GM12878 (cell line): ENCODE data around the gene ZWINT. TPM values are rescaled to one million over a fixed set of nuclear protein-coding genes. Genes with fewer than 3 reads are reported as not detected.

Experiments
- ATAC-seq: fragments of 200-7000 bp; cut with Tn5 transposase; 3 replicates; pipeline ENCODE4 v1.9.1; 2020; ENCODE audit warnings: mild to moderate bottlenecking, moderate library complexity
- BruUV-seq: library from RNA; stranded (reverse); fragments of 400-500 nt; replicated peaks from 2 replicates; lab custom pipeline; 2021; lab: Mats Ljungman, UMichigan
- CTCF ChIA-PET: fragments of 300-600 bp; sonication (Branson Sonifier 250); formaldehyde crosslinking; extraction: SDS; loops from one replicate; lab custom pipeline; 2021; ENCODE audit warnings: inconsistent platforms; lab: Yijun Ruan, JAX
- POLR2A ChIA-PET: fragments of 350-600 bp; formaldehyde crosslinking; extraction: SDS; loops from one replicate; lab custom pipeline; 2021; ENCODE audit warnings: inconsistent platforms; lab: Charles Lee
- RAD21 ChIA-PET: fragments of 300-600 bp; sonication (Branson Sonifier 250); formaldehyde crosslinking; loops from one replicate; lab custom pipeline; 2023; ENCODE audit warnings: antibody characterized with exemption; ENCODE audit not compliant: unreplicated experiment; lab: Charles Lee
- SMC1A ChIA-PET: fragments of 300-600 bp; sonication (Branson Sonifier 250); formaldehyde crosslinking; loops from one replicate; lab custom pipeline; 2023; ENCODE audit not compliant: unreplicated experiment, uncharacterized antibody; lab: Charles Lee
- DNase-seq: peaks from one replicate; pipeline ENCODE4 v3.0.0-alpha.2; 2011; ENCODE audit warnings: low read depth, low spot score
- FAIRE-seq: peaks from 3 replicates; lab custom pipeline; 2011; peaks lifted over from hg19 to GRCh38; lab: Jason Lieb, UNC
- H2AFZ ChIP-seq: 2 replicates; pipeline ENCODE4 v1.6.0; 2011; ENCODE audit warnings: low read depth, low read length, control low read depth; ENCODE audit not compliant: control insufficient read depth
- H3K27ac ChIP-seq: 2 replicates; pipeline ENCODE4 v1.5.1; 2011; ENCODE audit warnings: control low read depth; ENCODE audit not compliant: control insufficient read depth, insufficient read depth
- H3K27me3 ChIP-seq, 2 experiments: replicated peaks in 1 of 2; 2 replicates each; pipeline versions ENCODE4 v1.6.0 to v1.6.1; 2011; ENCODE audit warnings: low read length in 1 of 2; ENCODE audit not compliant: control insufficient read depth in 2 of 2, insufficient read depth in 2 of 2
- H3K36me3 ChIP-seq, 2 experiments: 2 replicates each; pipeline ENCODE4 v1.5.1; 2011; ENCODE audit warnings: low read length in 1 of 2; ENCODE audit not compliant: control insufficient read depth in 2 of 2, insufficient read depth in 2 of 2
- H3K4me1 ChIP-seq: 2 replicates; pipeline ENCODE4 v1.6.1; 2011; ENCODE audit warnings: mild to moderate bottlenecking, low read length, moderate library complexity, mixed read lengths; ENCODE audit not compliant: control insufficient read depth, insufficient read depth
- H3K4me2 ChIP-seq: 2 replicates; pipeline ENCODE4 v1.6.0; 2011; ENCODE audit warnings: control low read depth; ENCODE audit not compliant: control insufficient read depth, insufficient read depth
- H3K4me3 ChIP-seq: fragments of 200-600 bp; sonication (generic); 2 replicates; pipeline ENCODE4 v1.5.1; 2016
- H3K79me2 ChIP-seq: 2 replicates; pipeline ENCODE4 v1.6.0; 2011; ENCODE audit warnings: low read length; ENCODE audit not compliant: control insufficient read depth, insufficient read depth
- H3K9ac ChIP-seq: 2 replicates; pipeline ENCODE4 v1.8.0; 2011; ENCODE audit warnings: low read length, control low read depth, mixed read lengths; ENCODE audit not compliant: control insufficient read depth, insufficient read depth
- H3K9me3 ChIP-seq: replicated peaks from 3 replicates; pipeline ENCODE4 v1.5.1; 2011; ENCODE audit warnings: mild to moderate bottlenecking, low read length; ENCODE audit not compliant: control insufficient read depth, insufficient read depth
- H4K20me1 ChIP-seq: 2 replicates; pipeline ENCODE4 v1.6.0; 2011; ENCODE audit not compliant: control insufficient read depth, insufficient read depth
- CHD4 ChIP-seq: fragments of 200-600 bp; sonication (generic); IDR thresholded peaks from 2 replicates; pipeline ENCODE4 v1.6.1; 2016; ENCODE audit warnings: mild to moderate bottlenecking
- IRF4 ChIP-seq: IDR thresholded peaks from 2 replicates; pipeline ENCODE4 v1.6.1; 2011; ENCODE audit warnings: low read depth, low read length
- MEF2A ChIP-seq: IDR thresholded peaks from 2 replicates; pipeline ENCODE4 v1.6.1; 2011; ENCODE audit warnings: low read depth, mild to moderate bottlenecking, low read length, moderate library complexity; ENCODE audit not compliant: insufficient read depth
- PAX5 ChIP-seq: IDR thresholded peaks from 2 replicates; pipeline ENCODE4 v1.6.1; 2011; ENCODE audit warnings: low read depth, low read length, borderline replicate concordance
- SMARCA5 ChIP-seq: fragments of 450-650 bp; IDR thresholded peaks from 2 replicates; pipeline ENCODE4 v1.6.1; 2017; ENCODE audit warnings: mild to moderate bottlenecking
- SREBF2 ChIP-seq: IDR thresholded peaks from 2 replicates; pipeline ENCODE4 v1.6.1; 2012; ENCODE audit warnings: mild to moderate bottlenecking, low read length
- YY1 ChIP-seq: IDR thresholded peaks from 2 replicates; pipeline ENCODE4 v1.6.1; 2011; ENCODE audit warnings: low read depth, mild to moderate bottlenecking, low read length
- ZNF274 ChIP-seq: IDR thresholded peaks from one replicate; pipeline ENCODE4 v1.8.0; 2011; ENCODE audit not compliant: insufficient read length, insufficient read depth
- in situ Hi-C: fragments of 300-500 bp; cut with MboI; formaldehyde crosslinking; loops from 9 replicates; pipeline ENCODE4 v1.14.3; 2018; ENCODE audit warnings: mixed read lengths
- intact Hi-C: fragments of 100-400 bp; cut with micrococcal nuclease; formaldehyde crosslinking; loops from one replicate; pipeline ENCODE4 v1.14.2; 2022; ENCODE audit not compliant: unreplicated experiment
- polyA plus RNA-seq, 11 experiments: library from polyadenylated mRNA; depleted of rRNA in 4 of 11; unstranded in 6 of 11; stranded (reverse) in 5 of 11; fragments of >200 nt; fragmentation: Nextera tagmentation in 4 of 11; fragmentation: Illumina TruSeq in 1 of 11; extraction: Ambion mirVana in 4 of 11; extraction: Trizol in 1 of 11; gene quantifications; 1 replicate in 1 of 11; 2 replicates in 10 of 11; pipeline versions ENCODE4 v1.2.1 to v1.2.3, GENCODE V29; 2011 to 2016; ENCODE audit warnings: inconsistent platforms in 2 of 11, missing spikeins in 2 of 11, low read depth in 1 of 11
- total RNA-seq, 4 experiments: library from RNA; depleted of rRNA in 3 of 4; stranded (reverse); fragments of >200 nt in 3 of 4; fragmentation: Illumina TruSeq in 1 of 4; extraction: Trizol in 1 of 4; gene quantifications; 2 replicates each; pipeline versions ENCODE4 v1.2.1 to v1.2.3, GENCODE V29; 2013 to 2021
- TF ChIP-seq, protein P1 (sequence below): IDR thresholded peaks from 2 replicates; pipeline ENCODE4 v1.6.1; 2012; ENCODE audit warnings: low read depth, low read length, improper control_type of control experiment
- TF ChIP-seq, protein P2 (sequence below): fragments of 450-650 bp; IDR thresholded peaks from 2 replicates; pipeline ENCODE4 v1.6.1; 2017; ENCODE audit warnings: mild to moderate bottlenecking, moderate library complexity
- TF ChIP-seq, protein P3 (sequence below): IDR thresholded peaks from 2 replicates; pipeline ENCODE4 v1.6.1; 2011; ENCODE audit warnings: low read depth, low read length, improper control_type of control experiment, borderline replicate concordance

The ZWINT gene
- total and polyA plus RNA-seq, 10 of the 15 experiments (the other 5 are each of a cell fraction or from before 2014, with no cell fraction given), result 98.7 to 324 (median 138) TPM

DNA sequence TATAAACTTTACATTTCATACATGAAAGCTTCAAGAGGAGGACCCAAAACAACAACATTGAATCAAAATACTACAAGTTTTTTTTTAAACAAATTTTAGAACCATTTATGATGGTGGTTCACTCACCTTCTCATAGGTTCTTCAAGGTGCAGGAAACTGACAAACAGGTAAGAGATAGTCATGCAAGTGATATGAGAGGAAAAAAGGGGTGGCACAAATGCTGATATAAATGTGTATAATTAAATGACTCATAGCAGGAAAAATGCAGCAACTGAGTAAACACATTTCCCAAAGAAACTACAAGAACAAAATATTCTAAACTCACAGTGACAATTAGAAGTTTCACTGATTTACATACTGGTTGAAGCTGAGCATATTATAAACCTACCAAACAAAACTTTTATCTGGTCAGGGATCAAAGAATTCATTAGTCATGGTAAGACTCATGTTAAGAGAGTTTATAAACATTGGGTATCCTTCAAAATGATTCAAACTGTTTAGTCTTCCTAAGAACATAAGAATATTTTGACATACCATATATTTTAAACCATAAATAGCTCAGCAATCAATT is 14.1 kb downstream of the ZWINT start:
- SMC1A ChIA-PET, result interaction anchor here (2.1 kb wide), 1 partner anchor 12 kb away, joined by 8 read pairs; no protein-coding TSS in a partner anchor
- no peak overlapping the region for H3K4me3 ChIP-seq
- H3K9ac ChIP-seq, result no peak overlapping the region
- no peaks in the 10 kb centered on the region for H3K27me3 ChIP-seq
- no peaks in the 10 kb centered on the region for H3K36me3 ChIP-seq
- H3K27ac ChIP-seq, result no peak overlapping the region
- H2AFZ ChIP-seq, result no peak overlapping the region
- in situ Hi-C loops (no loop called here), intact Hi-C loops (no loop called here)
- FAIRE-seq (no peak), DNase-seq (no peak), ATAC-seq (no peak)
- H3K4me1 ChIP-seq, result no peaks in the 10 kb centered on the region
- RAD21 ChIA-PET, result no interaction called here
- POLR2A ChIA-PET, result no interaction called here
- CTCF ChIA-PET, result interaction anchor here (1.2 kb wide), 1 partner anchor 47 kb away, joined by 3 read pairs; no protein-coding TSS in a partner anchor
- H4K20me1 ChIP-seq, result no peaks in the 10 kb centered on the region
- no TSS peak for BruUV-seq
- H3K79me2 ChIP-seq, result no peaks in the 10 kb centered on the region
- TF ChIP-seq, protein P1, sequence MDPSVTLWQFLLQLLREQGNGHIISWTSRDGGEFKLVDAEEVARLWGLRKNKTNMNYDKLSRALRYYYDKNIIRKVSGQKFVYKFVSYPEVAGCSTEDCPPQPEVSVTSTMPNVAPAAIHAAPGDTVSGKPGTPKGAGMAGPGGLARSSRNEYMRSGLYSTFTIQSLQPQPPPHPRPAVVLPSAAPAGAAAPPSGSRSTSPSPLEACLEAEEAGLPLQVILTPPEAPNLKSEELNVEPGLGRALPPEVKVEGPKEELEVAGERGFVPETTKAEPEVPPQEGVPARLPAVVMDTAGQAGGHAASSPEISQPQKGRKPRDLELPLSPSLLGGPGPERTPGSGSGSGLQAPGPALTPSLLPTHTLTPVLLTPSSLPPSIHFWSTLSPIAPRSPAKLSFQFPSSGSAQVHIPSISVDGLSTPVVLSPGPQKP, result no peak
- TF ChIP-seq CHD4, result no peak
- no peak for TF ChIP-seq YY1
- no peak for TF ChIP-seq ZNF274
- no peak for TF ChIP-seq PAX5
- no peak for TF ChIP-seq MEF2A
- TF ChIP-seq, protein P2, sequence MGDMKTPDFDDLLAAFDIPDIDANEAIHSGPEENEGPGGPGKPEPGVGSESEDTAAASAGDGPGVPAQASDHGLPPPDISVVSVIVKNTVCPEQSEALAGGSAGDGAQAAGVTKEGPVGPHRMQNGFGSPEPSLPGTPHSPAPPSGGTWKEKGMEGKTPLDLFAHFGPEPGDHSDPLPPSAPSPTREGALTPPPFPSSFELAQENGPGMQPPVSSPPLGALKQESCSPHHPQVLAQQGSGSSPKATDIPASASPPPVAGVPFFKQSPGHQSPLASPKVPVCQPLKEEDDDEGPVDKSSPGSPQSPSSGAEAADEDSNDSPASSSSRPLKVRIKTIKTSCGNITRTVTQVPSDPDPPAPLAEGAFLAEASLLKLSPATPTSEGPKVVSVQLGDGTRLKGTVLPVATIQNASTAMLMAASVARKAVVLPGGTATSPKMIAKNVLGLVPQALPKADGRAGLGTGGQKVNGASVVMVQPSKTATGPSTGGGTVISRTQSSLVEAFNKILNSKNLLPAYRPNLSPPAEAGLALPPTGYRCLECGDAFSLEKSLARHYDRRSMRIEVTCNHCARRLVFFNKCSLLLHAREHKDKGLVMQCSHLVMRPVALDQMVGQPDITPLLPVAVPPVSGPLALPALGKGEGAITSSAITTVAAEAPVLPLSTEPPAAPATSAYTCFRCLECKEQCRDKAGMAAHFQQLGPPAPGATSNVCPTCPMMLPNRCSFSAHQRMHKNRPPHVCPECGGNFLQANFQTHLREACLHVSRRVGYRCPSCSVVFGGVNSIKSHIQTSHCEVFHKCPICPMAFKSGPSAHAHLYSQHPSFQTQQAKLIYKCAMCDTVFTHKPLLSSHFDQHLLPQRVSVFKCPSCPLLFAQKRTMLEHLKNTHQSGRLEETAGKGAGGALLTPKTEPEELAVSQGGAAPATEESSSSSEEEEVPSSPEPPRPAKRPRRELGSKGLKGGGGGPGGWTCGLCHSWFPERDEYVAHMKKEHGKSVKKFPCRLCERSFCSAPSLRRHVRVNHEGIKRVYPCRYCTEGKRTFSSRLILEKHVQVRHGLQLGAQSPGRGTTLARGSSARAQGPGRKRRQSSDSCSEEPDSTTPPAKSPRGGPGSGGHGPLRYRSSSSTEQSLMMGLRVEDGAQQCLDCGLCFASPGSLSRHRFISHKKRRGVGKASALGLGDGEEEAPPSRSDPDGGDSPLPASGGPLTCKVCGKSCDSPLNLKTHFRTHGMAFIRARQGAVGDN, result no peak
- TF ChIP-seq, protein P3, sequence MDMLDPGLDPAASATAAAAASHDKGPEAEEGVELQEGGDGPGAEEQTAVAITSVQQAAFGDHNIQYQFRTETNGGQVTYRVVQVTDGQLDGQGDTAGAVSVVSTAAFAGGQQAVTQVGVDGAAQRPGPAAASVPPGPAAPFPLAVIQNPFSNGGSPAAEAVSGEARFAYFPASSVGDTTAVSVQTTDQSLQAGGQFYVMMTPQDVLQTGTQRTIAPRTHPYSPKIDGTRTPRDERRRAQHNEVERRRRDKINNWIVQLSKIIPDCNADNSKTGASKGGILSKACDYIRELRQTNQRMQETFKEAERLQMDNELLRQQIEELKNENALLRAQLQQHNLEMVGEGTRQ, result no peak
- TF ChIP-seq IRF4, result no peak
- no peak for TF ChIP-seq SMARCA5
- no peak for TF ChIP-seq SREBF2
- no peaks in the 10 kb centered on the region for H3K9me3 ChIP-seq
- no peak overlapping the region for H3K4me2 ChIP-seq
